MCF 10A (cell line): ENCODE data around the gene SLC18A3. TPM values are rescaled to one million over a fixed set of nuclear protein-coding genes. Genes with fewer than 3 reads are reported as not detected.

Source experiments
- BruUV-seq: library from RNA; stranded (reverse); fragments of 400-500 nt; replicated peaks from 2 replicates; lab custom pipeline; 2021; lab: Mats Ljungman, UMichigan
- CTCF ChIA-PET: fragments of 300-600 bp; sonication (Branson Sonifier 250); formaldehyde crosslinking; extraction: SDS; loops from one replicate; lab custom pipeline; 2021; ENCODE audit warnings: antibody characterized with exemption, inconsistent platforms; lab: Yijun Ruan, JAX
- POLR2A ChIA-PET: fragments of 300-600, 350-650 bp; sonication (Branson Sonifier 250); formaldehyde crosslinking; extraction: SDS; loops from one replicate; lab custom pipeline; 2020; ENCODE audit warnings: antibody characterized with exemption, inconsistent platforms; lab: Yijun Ruan, JAX
- DNase-seq: peaks from one replicate; pipeline ENCODE4 v3.0.0-alpha.2; 2018; ENCODE audit not compliant: unreplicated experiment
- H3K27ac Mint-ChIP-seq: one replicate; pipeline ENCODE4 v1.8.0; 2022; ENCODE audit warnings: mild to moderate bottlenecking, low read depth, mixed read lengths; ENCODE audit not compliant: unreplicated experiment
- H3K27me3 Mint-ChIP-seq: one replicate; pipeline ENCODE4 v1.8.0; 2022; ENCODE audit warnings: mixed read lengths; ENCODE audit not compliant: insufficient read depth, unreplicated experiment
- H3K36me3 Mint-ChIP-seq: one replicate; pipeline ENCODE4 v1.8.0; 2022; ENCODE audit warnings: mild to moderate bottlenecking, moderate library complexity, mixed read lengths; ENCODE audit not compliant: insufficient read depth, unreplicated experiment
- H3K4me1 Mint-ChIP-seq: one replicate; pipeline ENCODE4 v1.8.0; 2022; ENCODE audit warnings: mixed read lengths; ENCODE audit not compliant: insufficient read depth, unreplicated experiment
- H3K4me3 Mint-ChIP-seq: one replicate; pipeline ENCODE4 v1.8.0; 2022; ENCODE audit warnings: mild to moderate bottlenecking, moderate library complexity, mixed read lengths; ENCODE audit not compliant: unreplicated experiment
- H3K9me3 Mint-ChIP-seq: one replicate; pipeline ENCODE4 v1.8.0; 2022; ENCODE audit warnings: mixed read lengths; ENCODE audit not compliant: unreplicated experiment
- CTCF ChIP-seq: fragments of 200-600 bp; IDR thresholded peaks from one replicate; pipeline ENCODE4 v1.8.0; 2022; ENCODE audit warnings: antibody characterized with exemption, mild to moderate bottlenecking; ENCODE audit not compliant: unreplicated experiment
- intact Hi-C: fragments of 100-400 bp; cut with micrococcal nuclease; formaldehyde crosslinking; loops from 2 replicates; pipeline ENCODE4 v1.14.1; 2022
- total RNA-seq: library from RNA; stranded (reverse); gene quantifications from 2 replicates; pipeline ENCODE4 v1.2.3, GENCODE V29; 2022

The SLC18A3 gene
- total RNA-seq, 1 experiment from 2014 or later: not detected

DNA sequence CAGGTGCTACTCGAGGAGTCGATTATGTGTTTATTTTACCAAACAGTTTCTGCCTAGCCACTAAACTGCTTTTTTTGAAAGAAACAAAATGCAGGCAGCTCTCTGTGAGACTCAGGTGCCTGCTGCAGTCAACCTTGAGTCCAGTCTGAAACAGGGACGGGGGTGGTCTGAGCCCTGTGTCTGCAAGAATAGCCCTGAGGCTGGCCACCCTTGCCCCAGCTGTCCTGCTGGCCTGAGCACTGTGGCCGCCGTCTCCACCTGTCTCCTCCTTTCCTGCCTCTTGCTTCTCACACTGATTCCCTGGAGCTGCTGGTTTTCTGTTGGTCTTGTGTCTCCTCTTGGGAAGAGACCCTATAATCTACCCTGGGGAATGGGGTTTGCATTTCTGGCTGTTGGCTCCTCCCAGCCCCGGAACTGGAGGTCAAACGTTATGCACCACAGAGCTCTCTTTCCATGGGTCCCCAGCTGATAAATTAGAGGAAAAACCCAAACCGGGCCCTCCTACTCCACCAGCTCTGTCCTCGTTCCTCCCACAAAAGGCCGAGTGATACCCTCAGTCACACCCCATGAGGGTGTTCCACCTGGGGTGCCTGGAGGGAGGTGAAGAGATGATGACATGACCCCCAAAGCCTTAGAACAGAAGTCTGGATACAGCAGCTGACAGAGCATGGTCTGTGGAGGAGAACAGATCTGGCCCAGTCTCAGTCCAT, 15.0 kb upstream of the SLC18A3 start:
- intact Hi-C loops: loop anchor here (2.0 kb wide), 1 partner anchor 324 kb away; no protein-coding TSS in a partner anchor
- Mint-ChIP-seq H3K4me1 (peaks cover 6% of the 10 kb centered on the region), H3K9me3 (no peaks in the 10 kb centered on the region), H3K27ac (no peak overlapping the region), H3K36me3 (no peaks in the 10 kb centered on the region), H3K27me3 (no peaks in the 10 kb centered on the region), H3K4me3 (no peak overlapping the region)
- no peak for DNase-seq
- CTCF ChIA-PET: interaction anchor here (0.6 to 5.3 kb wide), 25 partner anchors 11 to 1020 kb away, joined by 3 to 52 read pairs (median 3); partner anchors contain the start of gene ERCC6
- no TSS peak for BruUV-seq
- TF ChIP-seq CTCF: no peak
- POLR2A ChIA-PET: interaction anchor here (0.6 to 1.9 kb wide), 4 partner anchors 10 to 1388 kb away, joined by 3 to 5 read pairs (median 5); partner anchors contain the start of genes ERCC6, PARG and TIMM23B

GRCh38 chr10:49595713-49596492, 14.2 kb upstream of the SLC18A3 start:
- H3K4me3 Mint-ChIP-seq: no peak overlapping the region
- H3K9me3 Mint-ChIP-seq: no peaks in the 10 kb centered on the region
- CTCF ChIA-PET: interaction anchor here (0.8 to 5.3 kb wide), 17 partner anchors 10 to 646 kb away, joined by 3 to 52 read pairs (median 4); no protein-coding TSS in a partner anchor
- no peak overlapping the region for H3K27ac Mint-ChIP-seq
- no peak for TF ChIP-seq CTCF
- intact Hi-C loops: loop anchor here (2.0 kb wide), 1 partner anchor 323 kb away; no protein-coding TSS in a partner anchor
- DNase-seq: no peak
- BruUV-seq: no TSS peak
- no peaks in the 10 kb centered on the region for H3K27me3 Mint-ChIP-seq
- no peaks in the 10 kb centered on the region for H3K36me3 Mint-ChIP-seq
- POLR2A ChIA-PET: interaction anchor here (0.6 to 1.9 kb wide), 2 partner anchors 57 to 118 kb away, joined by 3 to 5 read pairs; partner anchors contain the start of gene ERCC6
- peaks cover 6% of the 10 kb centered on the region for H3K4me1 Mint-ChIP-seq

DNA sequence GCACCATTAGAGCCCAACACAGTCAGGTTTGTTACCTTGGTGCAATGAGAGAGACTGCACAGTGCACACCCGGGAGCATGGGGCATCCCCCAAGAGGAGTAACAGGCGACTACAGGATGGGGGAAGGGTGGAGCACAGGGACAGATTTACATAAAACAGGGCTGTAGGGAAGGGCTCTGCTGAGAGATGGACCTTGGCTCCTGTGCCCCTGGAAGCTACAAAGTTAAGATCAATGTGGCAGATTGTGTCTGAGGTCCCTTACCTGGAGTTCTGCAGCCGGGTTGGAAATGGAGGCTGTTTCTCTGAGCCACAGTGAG, 13.7 kb upstream of the SLC18A3 start:
- Mint-ChIP-seq H3K36me3 (no peaks in the 10 kb centered on the region), H3K9me3 (no peaks in the 10 kb centered on the region), H3K4me1 (peaks cover 6% of the 10 kb centered on the region), H3K27ac (no peak overlapping the region), H3K27me3 (no peaks in the 10 kb centered on the region), H3K4me3 (no peak overlapping the region)
- no peak for DNase-seq
- TF ChIP-seq CTCF: no peak
- ChIA-PET CTCF (interaction anchor here (0.8 to 5.3 kb wide), 5 partner anchors 9 to 316 kb away, joined by 3 to 36 read pairs (median 3); no protein-coding TSS in a partner anchor), POLR2A (interaction anchor here (0.6 to 1.9 kb wide), 2 partner anchors 58 to 117 kb away, joined by 3 to 5 read pairs; partner anchors contain the start of gene ERCC6)
- BruUV-seq: no TSS peak
- intact Hi-C loops: no loop called here
